ENCODE results near the gene PC. TPM values are rescaled to one million over a fixed set of nuclear protein-coding genes. Genes with fewer than 3 reads are reported as not detected.
A peak's percentile ranks its signal among the peaks of the same experiment; 100 is the strongest.

The PC gene
- total RNA-seq, 1 experiment from 2014 or later: 22.5 TPM

- no peaks in the 10 kb centered on the region for H3K4me1 Mint-ChIP-seq (ENCODE audit: low read depth, unreplicated experiment)
- TF ChIP-seq, protein P1, sequence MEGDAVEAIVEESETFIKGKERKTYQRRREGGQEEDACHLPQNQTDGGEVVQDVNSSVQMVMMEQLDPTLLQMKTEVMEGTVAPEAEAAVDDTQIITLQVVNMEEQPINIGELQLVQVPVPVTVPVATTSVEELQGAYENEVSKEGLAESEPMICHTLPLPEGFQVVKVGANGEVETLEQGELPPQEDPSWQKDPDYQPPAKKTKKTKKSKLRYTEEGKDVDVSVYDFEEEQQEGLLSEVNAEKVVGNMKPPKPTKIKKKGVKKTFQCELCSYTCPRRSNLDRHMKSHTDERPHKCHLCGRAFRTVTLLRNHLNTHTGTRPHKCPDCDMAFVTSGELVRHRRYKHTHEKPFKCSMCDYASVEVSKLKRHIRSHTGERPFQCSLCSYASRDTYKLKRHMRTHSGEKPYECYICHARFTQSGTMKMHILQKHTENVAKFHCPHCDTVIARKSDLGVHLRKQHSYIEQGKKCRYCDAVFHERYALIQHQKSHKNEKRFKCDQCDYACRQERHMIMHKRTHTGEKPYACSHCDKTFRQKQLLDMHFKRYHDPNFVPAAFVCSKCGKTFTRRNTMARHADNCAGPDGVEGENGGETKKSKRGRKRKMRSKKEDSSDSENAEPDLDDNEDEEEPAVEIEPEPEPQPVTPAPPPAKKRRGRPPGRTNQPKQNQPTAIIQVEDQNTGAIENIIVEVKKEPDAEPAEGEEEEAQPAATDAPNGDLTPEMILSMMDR (IDR thresholded peaks at IDR 0.05; ENCODE audit: insufficient read depth in 1 of 2, low read depth in 1 of 2, low read length in 1 of 2, severe bottlenecking in 1 of 2, unreplicated experiment in 1 of 2): peak in 1 of 2 experiments; percentile 7
- Histone ChIP-seq H3K27me3 (replicated peaks; ENCODE audit: control insufficient read depth, insufficient read depth, low read length) (no peaks in the 10 kb centered on the region), H3K36me3 (ENCODE audit: control insufficient read depth, insufficient read depth, low read length) (no peaks in the 10 kb centered on the region; the same call in 1 of the 2 replicates), H3K9me3 (no peaks in the 10 kb centered on the region), H3K4me3 (ENCODE audit: low read depth, low read length) (no peak overlapping the region), H3K4me1 (peaks cover 4% of the 10 kb centered on the region; the same call in 1 of the 2 replicates)
- H3K9me3 Mint-ChIP-seq (ENCODE audit: unreplicated experiment): no peaks in the 10 kb centered on the region
- no TSS peak for BruUV-seq (replicated peaks)
- no peaks in the 10 kb centered on the region for H3K27me3 Mint-ChIP-seq (ENCODE audit: insufficient read depth, unreplicated experiment)
- intact Hi-C loops (cut with micrococcal nuclease; ENCODE audit: unreplicated experiment): loop anchor here (5.0 kb wide), 2 partner anchors 92 to 112 kb away; partner anchors contain the start of genes C11orf86 and PC
- no peak overlapping the region for H3K4me3 Mint-ChIP-seq (ENCODE audit: unreplicated experiment)
- H3K36me3 Mint-ChIP-seq (ENCODE audit: insufficient read depth, unreplicated experiment): no peaks in the 10 kb centered on the region
- H3K27ac Mint-ChIP-seq (ENCODE audit: unreplicated experiment): no peak overlapping the region
- ChIA-PET CTCF (interaction anchor here (0.7 to 1.6 kb wide), 2 partner anchors 20 to 186 kb away, joined by 3 read pairs; no protein-coding TSS in a partner anchor), POLR2A (interaction anchor here (0.6 kb wide), 1 partner anchor 39 kb away, joined by 8 read pairs; no protein-coding TSS in a partner anchor)
- DNase-seq: no peak
Observed at GRCh38 chr11:66864924-66865697, 93.1 kb downstream of the PC start.

GRCh38 chr11:66864172-66864901 is 93.8 kb downstream of the PC start:
- peaks cover 4% of the 10 kb centered on the region; the same call in 1 of the 2 replicates for H3K4me1 ChIP-seq
- CTCF ChIA-PET: interaction anchor here (0.7 to 1.6 kb wide), 2 partner anchors 19 to 186 kb away, joined by 3 read pairs; no protein-coding TSS in a partner anchor
- Mint-ChIP-seq H3K4me3 (ENCODE audit: unreplicated experiment) (no peak overlapping the region), H3K36me3 (ENCODE audit: insufficient read depth, unreplicated experiment) (no peaks in the 10 kb centered on the region), H3K4me1 (ENCODE audit: low read depth, unreplicated experiment) (no peaks in the 10 kb centered on the region), H3K27me3 (ENCODE audit: insufficient read depth, unreplicated experiment) (no peaks in the 10 kb centered on the region), H3K9me3 (ENCODE audit: unreplicated experiment) (no peaks in the 10 kb centered on the region), H3K27ac (ENCODE audit: unreplicated experiment) (no peak overlapping the region)
- DNase-seq: no peak
- H3K4me3 ChIP-seq (ENCODE audit: low read depth, low read length): no peak overlapping the region
- POLR2A ChIA-PET: interaction anchor here (0.6 kb wide), 1 partner anchor 40 kb away, joined by 8 read pairs; no protein-coding TSS in a partner anchor
- no TSS peak for BruUV-seq (replicated peaks)
- no peaks in the 10 kb centered on the region for H3K9me3 ChIP-seq
- H3K36me3 ChIP-seq (ENCODE audit: control insufficient read depth, insufficient read depth, low read length): no peaks in the 10 kb centered on the region; the same call in 1 of the 2 replicates
- TF ChIP-seq, protein P1 (IDR thresholded peaks at IDR 0.05; ENCODE audit: insufficient read depth in 1 of 2, low read depth in 1 of 2, low read length in 1 of 2, severe bottlenecking in 1 of 2, unreplicated experiment in 1 of 2): no peak
- intact Hi-C loops (cut with micrococcal nuclease; ENCODE audit: unreplicated experiment): no loop called here
- no peaks in the 10 kb centered on the region for H3K27me3 ChIP-seq (replicated peaks; ENCODE audit: control insufficient read depth, insufficient read depth, low read length)

DNA sequence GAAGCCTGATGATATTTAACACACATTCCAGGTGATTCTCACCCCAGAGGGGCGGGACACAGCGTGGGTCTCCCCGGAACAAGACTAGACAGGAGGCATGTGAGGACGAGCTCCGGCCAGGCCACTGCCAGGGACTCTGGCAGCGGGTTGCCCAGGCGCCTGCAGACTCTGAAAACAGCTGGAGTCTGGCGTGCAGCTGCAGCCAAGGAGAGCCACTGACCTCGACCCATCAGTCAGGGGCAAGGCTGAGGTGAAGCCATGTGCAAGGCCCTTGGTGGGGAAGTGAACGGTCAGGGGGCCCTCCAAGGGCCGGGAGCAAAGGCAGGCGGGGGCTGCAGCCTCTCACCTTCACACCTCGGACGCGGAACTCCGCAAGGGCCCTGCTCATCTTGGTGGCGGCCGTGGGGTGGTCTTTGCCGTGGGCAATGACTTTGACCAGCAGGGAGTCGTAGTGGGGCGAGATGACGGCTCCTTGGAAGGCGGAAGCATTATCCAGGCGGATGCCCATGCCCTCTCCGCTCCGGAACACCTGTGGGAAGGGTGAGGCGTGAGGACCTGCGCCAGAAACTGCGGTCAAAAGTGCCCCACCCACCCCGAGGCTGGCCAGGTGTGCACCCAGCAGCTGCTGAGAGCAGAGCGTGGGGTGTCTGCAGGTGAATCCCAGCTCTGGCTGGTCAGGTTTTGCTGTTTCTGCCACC is 94.6 kb downstream of the PC start:
- Mint-ChIP-seq H3K27ac (ENCODE audit: unreplicated experiment) (no peak overlapping the region), H3K4me3 (ENCODE audit: unreplicated experiment) (no peak overlapping the region), H3K9me3 (ENCODE audit: unreplicated experiment) (no peaks in the 10 kb centered on the region), H3K27me3 (ENCODE audit: insufficient read depth, unreplicated experiment) (no peaks in the 10 kb centered on the region), H3K36me3 (ENCODE audit: insufficient read depth, unreplicated experiment) (no peaks in the 10 kb centered on the region), H3K4me1 (ENCODE audit: low read depth, unreplicated experiment) (no peaks in the 10 kb centered on the region)
- intact Hi-C loops (cut with micrococcal nuclease; ENCODE audit: unreplicated experiment): no loop called here
- H3K9me3 ChIP-seq: no peaks in the 10 kb centered on the region
- ChIA-PET CTCF (no interaction called here), POLR2A (no interaction called here)
- no peak overlapping the region for H3K4me3 ChIP-seq (ENCODE audit: low read depth, low read length)
- no peaks in the 10 kb centered on the region; the same call in 1 of the 2 replicates for H3K36me3 ChIP-seq (ENCODE audit: control insufficient read depth, insufficient read depth, low read length)
- no peaks in the 10 kb centered on the region for H3K27me3 ChIP-seq (replicated peaks; ENCODE audit: control insufficient read depth, insufficient read depth, low read length)
- DNase-seq: no peak
- TF ChIP-seq, protein P1 (IDR thresholded peaks at IDR 0.05; ENCODE audit: insufficient read depth in 1 of 2, low read depth in 1 of 2, low read length in 1 of 2, severe bottlenecking in 1 of 2, unreplicated experiment in 1 of 2): no peak
- no TSS peak for BruUV-seq (replicated peaks)
- no peaks in the 10 kb centered on the region for H3K4me1 ChIP-seq

Data from Caco-2 (cell line).